ENCODE data around the gene TCEA2. TPM values are rescaled to one million over a fixed set of nuclear protein-coding genes. Genes with fewer than 3 reads are reported as not detected.

The TCEA2 gene
- polyA plus RNA-seq, 3 donors, result 15.7 to 24.3 (median 16.0) TPM

GRCh38 chr20:64111841-64112641, 49.0 kb downstream of the TCEA2 start:
- Mint-ChIP-seq H3K27me3 (ENCODE audit: low read depth in 3 of 3) (peaks cover 13 to 17% (median 17%) of the 10 kb centered on the region in 3 donors), H3K27ac (no peak overlapping the region), H3K36me3 (no peaks in the 10 kb centered on the region), H3K9me3 (no peaks in the 10 kb centered on the region), H3K4me3 (no peak overlapping the region), H3K4me1 (peaks cover 12% of the 10 kb centered on the region)
- Histone ChIP-seq H3K9me3 (replicated peaks in 1 of 2; ENCODE audit: control insufficient read depth in 1 of 2, insufficient read depth in 1 of 2, low read length in 2 of 2) (no peaks in the 10 kb centered on the region), H3K4me3 (replicated peaks in 1 of 3; ENCODE audit: low read depth in 2 of 3, low read length in 3 of 3) (no peak overlapping the region), H3K4me1 (ENCODE audit: control insufficient read depth in 1 of 2, insufficient read depth in 2 of 2, low read length in 2 of 2) (peaks cover 9 to 13% of the 10 kb centered on the region in 2 donors), H3K27me3 (ENCODE audit: control insufficient read depth in 2 of 2, insufficient read depth in 2 of 2, low read length in 2 of 2) (no peaks in the 10 kb centered on the region), H4K20me1 (ENCODE audit: insufficient read depth, low read length) (no peaks in the 10 kb centered on the region), H3K9ac (ENCODE audit: insufficient read depth, low read length, poor library complexity, severe bottlenecking) (no peak overlapping the region), H2AFZ (ENCODE audit: insufficient read depth, low read depth, low read length, poor library complexity, severe bottlenecking) (no peak overlapping the region), H3K79me2 (ENCODE audit: insufficient read depth, low read length) (no peaks in the 10 kb centered on the region), H3K36me3 (replicated peaks in 1 of 2; ENCODE audit: control insufficient read depth in 1 of 2, insufficient read depth in 2 of 2, low read length in 2 of 2) (no peaks in the 10 kb centered on the region), H3K4me2 (replicated peaks; ENCODE audit: extremely low read depth, low read length, poor library complexity, severe bottlenecking) (no peak overlapping the region), H3K27ac (ENCODE audit: low read depth in 1 of 2, low read length in 2 of 2) (no peak overlapping the region)
- no peak for DNase-seq
- 15% methylated on average over 8 of the region's 19 CpGs for WGBS (ENCODE audit: insufficient coverage)
- TF ChIP-seq CTCF (IDR thresholded peaks at IDR 0.05), result no peak
- intact Hi-C loops (cut with micrococcal nuclease), result no loop called here

GRCh38 chr20:64112691-64113443, 49.9 kb downstream of the TCEA2 start:
- Histone ChIP-seq H2AFZ (ENCODE audit: insufficient read depth, low read depth, low read length, poor library complexity, severe bottlenecking) (no peak overlapping the region), H3K9ac (ENCODE audit: insufficient read depth, low read length, poor library complexity, severe bottlenecking) (no peak overlapping the region), H4K20me1 (ENCODE audit: insufficient read depth, low read length) (no peaks in the 10 kb centered on the region), H3K4me1 (ENCODE audit: control insufficient read depth in 1 of 2, insufficient read depth in 2 of 2, low read length in 2 of 2) (peaks cover 4 to 6% of the 10 kb centered on the region in 2 donors), H3K27me3 (ENCODE audit: control insufficient read depth in 2 of 2, insufficient read depth in 2 of 2, low read length in 2 of 2) (no peaks in the 10 kb centered on the region), H3K9me3 (replicated peaks in 1 of 2; ENCODE audit: control insufficient read depth in 1 of 2, insufficient read depth in 1 of 2, low read length in 2 of 2) (no peaks in the 10 kb centered on the region), H3K27ac (ENCODE audit: low read depth in 1 of 2, low read length in 2 of 2) (no peak overlapping the region), H3K79me2 (ENCODE audit: insufficient read depth, low read length) (no peaks in the 10 kb centered on the region), H3K4me3 (replicated peaks in 1 of 3; ENCODE audit: low read depth in 2 of 3, low read length in 3 of 3) (no peak overlapping the region), H3K36me3 (replicated peaks in 1 of 2; ENCODE audit: control insufficient read depth in 1 of 2, insufficient read depth in 2 of 2, low read length in 2 of 2) (no peaks in the 10 kb centered on the region), H3K4me2 (replicated peaks; ENCODE audit: extremely low read depth, low read length, poor library complexity, severe bottlenecking) (no peak overlapping the region)
- intact Hi-C loops (cut with micrococcal nuclease), result no loop called here
- DNase-seq, result no peak
- Mint-ChIP-seq H3K4me3 (no peak overlapping the region), H3K27me3 (ENCODE audit: low read depth in 3 of 3) (peaks cover 11 to 17% (median 11%) of the 10 kb centered on the region in 3 donors), H3K4me1 (peaks cover 5% of the 10 kb centered on the region), H3K9me3 (no peaks in the 10 kb centered on the region), H3K36me3 (no peaks in the 10 kb centered on the region), H3K27ac (no peak overlapping the region)
- no peak for TF ChIP-seq CTCF (IDR thresholded peaks at IDR 0.05)
- 98% methylated on average over 18 of the region's 18 CpGs for WGBS (ENCODE audit: insufficient coverage)

All from CD14-positive monocyte (primary cell).